H1 (cell line): Measurements from ENCODE around the gene GNB5. TPM values are rescaled to one million over a fixed set of nuclear protein-coding genes. Genes with fewer than 3 reads are reported as not detected.

Source experiments
- BACH1 ChIP-seq: IDR thresholded peaks from 2 replicates; pipeline ENCODE4 v1.6.1; 2012; ENCODE audit warnings: low read length, improper control_type of control experiment
- HDAC6 ChIP-seq: IDR thresholded peaks from one replicate; pipeline ENCODE4 v1.7.1; 2012; ENCODE audit warnings: low read depth, mild to moderate bottlenecking, inconsistent platforms, low read length, moderate library complexity
- POLR2A ChIP-seq, 2 experiments: IDR thresholded peaks; 1 replicate in 1 of 2; 2 replicates in 1 of 2; pipeline ENCODE4 v1.6.1; 2011; ENCODE audit warnings: low read depth in 2 of 2, low read length in 2 of 2, mild to moderate bottlenecking in 2 of 2; ENCODE audit errors: control extremely low read depth in 1 of 2
- SP2 ChIP-seq: IDR thresholded peaks from 2 replicates; pipeline ENCODE4 v1.6.1; 2012; ENCODE audit warnings: mild to moderate bottlenecking, low read length, inconsistent platforms
- polyA plus RNA-seq, 7 experiments: library from polyadenylated mRNA; depleted of rRNA in 3 of 7; stranded (reverse) in 5 of 7; unstranded in 2 of 7; fragments of >200 nt in 5 of 7; fragments of 200-250 nt in 2 of 7; gene quantifications; 1 replicate in 5 of 7; 2 replicates in 1 of 7; 4 replicates in 1 of 7; pipeline versions ENCODE4 v1.2.1 to v1.2.3, GENCODE V29; 2011 to 2013; ENCODE audit warnings: missing spikeins in 2 of 7, mixed read lengths in 2 of 7
- total RNA-seq: library from RNA; stranded (reverse); fragmentation: NEBNext Ultra II Directional; extraction: Animal tissue kit (Norgen Biotek cat#: 25700); gene quantifications from 2 replicates; pipeline ENCODE4 v1.2.1, GENCODE V29; 2021
- TF ChIP-seq, protein P1 (sequence below): IDR thresholded peaks from 2 replicates; pipeline ENCODE4 v1.6.1; 2011; ENCODE audit warnings: low read depth, mild to moderate bottlenecking, low read length; ENCODE audit not compliant: insufficient read depth

The GNB5 gene
- total and polyA plus RNA-seq, 2 of the 8 experiments (the other 6 are each of a cell fraction or from before 2014, with no cell fraction given) = 21.7 to 42.5 TPM

DNA sequence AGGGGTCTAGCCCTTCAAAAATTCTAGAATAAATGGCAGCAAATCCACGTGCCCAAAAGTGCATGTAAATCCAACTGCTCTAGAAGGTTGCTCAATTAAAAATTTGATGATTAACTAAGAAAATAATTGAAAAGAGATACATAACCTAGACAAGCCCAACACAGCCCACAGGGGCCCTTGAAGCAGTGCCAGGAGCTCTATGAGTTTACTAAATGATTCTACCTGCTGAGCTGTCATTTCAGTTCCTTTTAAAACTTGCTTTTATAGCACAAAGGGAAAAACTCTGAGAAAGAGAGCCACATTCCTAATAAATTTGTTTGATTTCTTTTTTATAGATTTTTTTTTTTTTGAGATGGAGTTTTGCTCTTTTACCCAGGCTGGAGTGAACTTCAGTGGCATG lies 38.9 kb upstream of the GNB5 start (continued):
- TF ChIP-seq, protein P1, sequence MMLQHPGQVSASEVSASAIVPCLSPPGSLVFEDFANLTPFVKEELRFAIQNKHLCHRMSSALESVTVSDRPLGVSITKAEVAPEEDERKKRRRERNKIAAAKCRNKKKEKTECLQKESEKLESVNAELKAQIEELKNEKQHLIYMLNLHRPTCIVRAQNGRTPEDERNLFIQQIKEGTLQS = no peak
- TF ChIP-seq SP2 (no peak), BACH1 (no peak), HDAC6 (no peak), POLR2A (IDR thresholded peaks at IDR 0.05; ENCODE audit: control extremely low read depth in 1 of 2, low read depth in 2 of 2, low read length in 2 of 2) (no peak)
